ENCODE data around the gene STX16.

Gene STX16

GRCh38 chr20:58691773-58692578 is 40.9 kb downstream of the STX16 start:
- no peak for TF ChIP-seq CTCF (IDR thresholded peaks at IDR 0.05; ENCODE audit: low read depth, low read length)
- DNase-seq (ENCODE audit: extremely low read depth, low read depth), result no peak

DNA sequence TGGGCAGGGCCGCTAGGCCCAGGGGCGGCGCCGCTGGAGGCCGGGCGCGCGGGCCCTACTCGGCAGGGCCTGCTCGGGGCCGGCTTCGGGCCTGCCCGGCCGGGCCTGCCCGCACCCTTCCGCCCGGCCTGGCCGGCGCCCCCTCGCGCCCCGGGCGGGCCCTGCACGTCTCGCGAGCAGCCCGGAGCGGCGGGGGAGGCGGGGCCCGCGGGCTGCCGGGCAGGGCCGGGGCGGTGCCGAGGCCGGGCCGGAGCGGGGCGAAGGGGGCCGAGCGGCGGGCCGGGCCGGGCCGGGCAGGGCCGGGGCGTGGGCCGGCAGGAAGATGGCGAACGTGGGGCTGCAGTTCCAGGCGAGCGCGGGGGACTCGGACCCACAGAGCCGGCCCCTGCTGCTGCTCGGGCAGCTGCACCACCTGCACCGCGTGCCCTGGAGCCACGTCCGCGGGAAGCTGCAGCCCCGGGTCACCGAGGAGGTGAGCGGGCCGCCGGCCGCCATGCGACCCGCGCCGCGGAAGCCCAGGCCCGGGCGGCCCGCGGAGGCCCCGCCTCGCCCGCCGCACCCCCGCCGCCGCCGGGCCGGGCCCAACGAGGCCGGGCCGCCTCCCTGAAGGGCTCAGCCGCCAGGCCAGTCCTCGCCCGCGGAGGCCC is 41.6 kb downstream of the STX16 start, which contains the start of gene NPEPL1:
TSS of gene NPEPL1 (plus strand) at position 222 of the 647 bp plus-strand sequence. CDS start at position 323, 101 bp downstream.
- TF ChIP-seq CTCF (IDR thresholded peaks at IDR 0.05; ENCODE audit: low read depth, low read length), result no peak
- peak; percentile 48 for DNase-seq (ENCODE audit: extremely low read depth, low read depth)

- TF ChIP-seq CTCF (IDR thresholded peaks at IDR 0.05; ENCODE audit: low read depth, low read length), result no peak
Observed at GRCh38 chr20:58693226-58694006, 42.3 kb downstream of the STX16 start.

GRCh38 chr20:58694241-58695083 is 43.4 kb downstream of the STX16 start:
- TF ChIP-seq CTCF (IDR thresholded peaks at IDR 0.05; ENCODE audit: low read depth, low read length), result no peak
- no peak for DNase-seq (ENCODE audit: extremely low read depth, low read depth)

More at GRCh38 chr20:58693226-58694006, 42.3 kb downstream of the STX16 start:
- DNase-seq (ENCODE audit: extremely low read depth, low read depth), result no peak

DNA sequence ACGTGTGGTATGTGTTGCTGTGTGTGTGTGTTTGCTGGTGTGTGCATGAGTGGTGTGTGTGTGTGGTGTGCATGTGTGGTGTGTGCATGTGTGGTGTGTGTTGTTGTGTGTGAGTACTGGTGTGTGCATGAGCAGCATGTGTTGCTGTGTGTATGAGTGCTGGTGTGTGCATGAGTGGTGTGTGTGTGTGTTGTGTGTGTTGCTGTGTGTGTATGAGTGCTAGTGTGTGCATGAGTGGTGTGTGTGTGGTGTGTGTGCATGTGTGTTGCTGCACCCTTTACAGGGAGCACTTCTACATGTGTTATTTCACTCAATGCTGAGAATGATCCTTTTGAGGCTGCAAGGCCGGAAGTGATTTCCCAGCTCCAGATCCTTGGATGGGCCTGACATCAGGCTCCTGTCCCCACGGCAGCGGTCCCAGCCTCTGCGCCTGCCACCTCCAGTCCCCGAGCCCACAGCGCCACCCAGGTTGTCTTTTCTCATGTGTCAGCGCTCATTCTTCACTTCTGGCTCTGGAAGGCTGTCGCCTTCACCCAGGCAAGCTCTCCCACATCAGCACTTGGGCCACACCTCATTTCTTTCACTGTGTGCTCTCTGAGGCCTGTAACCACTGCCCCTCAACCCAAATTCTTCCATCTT is 44.1 kb downstream of the STX16 start:
- no peak for TF ChIP-seq CTCF (IDR thresholded peaks at IDR 0.05; ENCODE audit: low read depth, low read length)

DNA sequence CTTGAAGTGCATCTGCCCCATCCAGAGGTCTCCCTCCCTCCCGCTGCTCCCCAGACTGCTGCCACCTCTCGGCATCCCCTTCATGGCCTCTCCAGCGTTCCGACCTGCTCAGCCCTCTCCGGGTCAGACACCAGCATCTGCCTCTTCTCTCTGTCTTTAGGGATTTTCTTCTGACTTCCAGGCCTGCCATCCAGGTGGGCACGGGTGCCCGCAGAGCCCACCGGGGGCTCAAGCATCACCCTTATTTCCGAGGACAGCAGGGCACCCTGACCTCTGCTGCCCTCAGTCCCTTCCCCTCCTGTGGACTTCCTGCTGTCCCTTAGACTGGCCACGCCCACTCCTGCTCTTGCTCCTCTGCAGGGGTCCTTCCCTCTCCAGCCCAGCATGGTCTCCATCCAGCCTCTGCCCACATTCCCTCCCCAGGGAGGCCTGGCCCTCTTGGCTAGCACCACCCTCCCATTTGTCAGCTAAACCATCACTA is 44.9 kb downstream of the STX16 start:
- DNase-seq (ENCODE audit: extremely low read depth, low read depth), result no peak
- no peak for TF ChIP-seq CTCF (IDR thresholded peaks at IDR 0.05; ENCODE audit: low read depth, low read length)

More for the DNA sequence above, 44.1 kb downstream of the STX16 start:
- DNase-seq (ENCODE audit: extremely low read depth, low read depth), result no peak
